Ovary (tissue), 9 donors: ENCODE data around the gene MAST4. TPM values are rescaled to one million over a fixed set of nuclear protein-coding genes. Genes with fewer than 3 reads are reported as not detected.

ENCODE experiments used
- DNase-seq, 5 donors: peaks; one replicate each; pipeline ENCODE4 v3.0.0-alpha.2; 2019 to 2020
- H3K27ac ChIP-seq, 2 donors: fragments of 200-600 bp; one replicate each; pipeline versions ENCODE4 v1.5.1 to v1.8.0; 2019 to 2022
- H3K27me3 ChIP-seq: fragments of 200-600 bp; one replicate; pipeline ENCODE4 v1.8.0; 2022
- H3K36me3 ChIP-seq: fragments of 200-600 bp; sonication (generic); one replicate; pipeline ENCODE4 v1.5.1; 2019
- H3K4me1 ChIP-seq: one replicate; pipeline ENCODE4 v1.8.1; 2013; ENCODE audit warnings: mild to moderate bottlenecking, moderate library complexity; ENCODE audit not compliant: insufficient read depth
- H3K4me3 ChIP-seq: fragments of 200-600 bp; sonication (generic); one replicate; pipeline ENCODE4 v1.5.1; 2017
- H3K9me3 ChIP-seq, 2 donors: fragments of 200-600 bp in 1 of 2; sonication (generic) in 1 of 2; one replicate each; pipeline versions ENCODE4 v1.5.1 to v1.8.1; 2013 to 2019; ENCODE audit warnings: mild to moderate bottlenecking in 1 of 2, moderate library complexity in 1 of 2
- CTCF ChIP-seq, 3 donors: fragments of 450-650 bp in 2 of 3; fragments of 200-600 bp in 1 of 3; IDR thresholded peaks; one replicate each; pipeline versions ENCODE4 v1.5.1 to v1.8.0; 2016 to 2022; ENCODE audit warnings: antibody characterized with exemption in 3 of 3, mild to moderate bottlenecking in 1 of 3
- EP300 ChIP-seq: sonication (generic); formaldehyde crosslinking; IDR thresholded peaks from one replicate; pipeline ENCODE4 v1.6.1; 2017; ENCODE audit warnings: antibody characterized with exemption
- POLR2A ChIP-seq: fragments of 450-650 bp; IDR thresholded peaks from one replicate; pipeline ENCODE4 v1.6.1; 2017; ENCODE audit warnings: antibody characterized with exemption, mild to moderate bottlenecking, moderate library complexity
- WGBS, 3 donors: extraction: QIAGEN DNeasy Blood & Tissue Kit in 1 of 3; methylation state at CpG; one replicate each; pipeline versions ENCODE4 v1.1.5 to v1.1.7; 2013 to 2017; 5-methylcytosine and 5-hydroxymethylcytosine counted together
- intact Hi-C, 4 donors: fragments of 100-400 bp; cut with DNase I; formaldehyde crosslinking; loops; one replicate each; pipeline versions ENCODE4 v1.11.0 to v1.15.1; 2022 to 2023
- polyA plus RNA-seq, 2 donors: library from polyadenylated mRNA; stranded (reverse); fragments of 200-250 nt in 1 of 2; fragments of 350-450 nt in 1 of 2; fragmentation: Illumina TruSeq in 1 of 2; extraction: RNeasy Lipid Tissue Mini Kit (QIAGEN cat#74804) in 1 of 2; gene quantifications; one replicate each; pipeline ENCODE4 v1.2.3, GENCODE V29; 2013 to 2014
- total RNA-seq, 7 donors: library from RNA; depleted of rRNA in 2 of 7; stranded (reverse); fragments of >200 nt in 2 of 7; fragmentation: NEBNext Ultra II Directional in 3 of 7; extraction: Animal tissue kit (Norgen Biotek cat#: 25700) in 3 of 7; gene quantifications; one replicate each; pipeline versions ENCODE4 v1.1.0 to v1.2.4, GENCODE V29; 2016 to 2023
- donor health status: DM: no; HTN: no; CAD: no; lungs with moderate emphysema.
- donor health status: DM: no; HTN: no; CAD: no.
- donor health status: Bipolar disorder and iron deficiency.
- donor health status: DM: yes; HTN: yes; CAD: no.
- donor health status: DM: no; HTN: no; CAD: no.
- donor health status: DM: yes; HTN: yes; CAD: no.

MAST4 gene
- total and polyA plus RNA-seq, 9 donors = 11.6 to 86.3 (median 57.6) TPM

- H3K9me3 ChIP-seq = no peaks in the 10 kb centered on the region
- no peaks in the 10 kb centered on the region for H3K36me3 ChIP-seq
- H3K27me3 ChIP-seq = no peaks in the 10 kb centered on the region
- intact Hi-C loops = no loop called here
- H3K4me3 ChIP-seq = no peak overlapping the region
- H3K27ac ChIP-seq = no peak overlapping the region
- DNase-seq = no peak
- no peak for TF ChIP-seq POLR2A
- no peak for TF ChIP-seq CTCF (IDR thresholded peaks at IDR 0.05)
- no peak for TF ChIP-seq EP300
- H3K4me1 ChIP-seq = peaks cover 5% of the 10 kb centered on the region
Observed at GRCh38 chr5:66737096-66737495, 140.9 kb downstream of the MAST4 start.

GRCh38 chr5:66738136-66738535, 141.9 kb downstream of the MAST4 start:
- TF ChIP-seq POLR2A (no peak), CTCF (IDR thresholded peaks at IDR 0.05) (no peak), EP300 (no peak)
- peaks cover 5% of the 10 kb centered on the region for H3K4me1 ChIP-seq
- 81 to 100% (median 97%) methylated on average over 1 of the region's 1 CpG for WGBS, 3 donors

GRCh38 chr5:66739021-66739420, 142.8 kb downstream of the MAST4 start:
- peaks cover 8% of the 10 kb centered on the region for H3K4me1 ChIP-seq

More at GRCh38 chr5:66738136-66738535, 141.9 kb downstream of the MAST4 start:
- intact Hi-C loops = no loop called here
- Histone ChIP-seq H3K36me3 (no peaks in the 10 kb centered on the region), H3K27me3 (no peaks in the 10 kb centered on the region), H3K4me3 (no peak overlapping the region), H3K9me3 (no peaks in the 10 kb centered on the region), H3K27ac (no peak overlapping the region)
- no peak for DNase-seq

GRCh38 chr5:66739951-66740350, 143.8 kb downstream of the MAST4 start:
- no peak overlapping the region for H3K4me3 ChIP-seq
- peaks cover 8% of the 10 kb centered on the region for H3K4me1 ChIP-seq
- no peaks in the 10 kb centered on the region for H3K36me3 ChIP-seq
- intact Hi-C loops = loop anchor here in 3 of 4 donors (5.0 to 10.0 kb wide), 2 partner anchors 143 to 435 kb away; partner anchors contain the start of gene MAST4 (in 2 of the 3)
- H3K27ac ChIP-seq = no peak overlapping the region
- H3K9me3 ChIP-seq = no peaks in the 10 kb centered on the region
- DNase-seq = no peak
- H3K27me3 ChIP-seq = no peaks in the 10 kb centered on the region
- TF ChIP-seq EP300 (no peak), POLR2A (no peak), CTCF (IDR thresholded peaks at IDR 0.05) (no peak)
- WGBS, 3 donors = 37 to 67% (median 58%) methylated on average over 3 of the region's 3 CpGs

More at GRCh38 chr5:66739021-66739420, 142.8 kb downstream of the MAST4 start:
- Histone ChIP-seq H3K27ac (no peak overlapping the region), H3K27me3 (no peaks in the 10 kb centered on the region), H3K9me3 (no peaks in the 10 kb centered on the region), H3K4me3 (no peak overlapping the region), H3K36me3 (no peaks in the 10 kb centered on the region)
- DNase-seq = no peak
- intact Hi-C loops = no loop called here
- TF ChIP-seq POLR2A (no peak), CTCF (IDR thresholded peaks at IDR 0.05) (no peak), EP300 (no peak)
- WGBS, 3 donors = 61 to 76% (median 67%) methylated on average over 3 of the region's 3 CpGs
